Medulla oblongata (tissue), 1 donor: ENCODE measurements around the gene NPIPB13.
"Not testable (repeated sequence)": the region's sequence is repeated elsewhere in the genome, so short reads cannot be mapped to it uniquely, and the experiment has no call there.

ENCODE experiments used
- DNase-seq: peaks from one replicate; pipeline ENCODE4 v3.0.0-alpha.2; 2015; ENCODE audit errors: extremely low spot score

Gene NPIPB13

DNA sequence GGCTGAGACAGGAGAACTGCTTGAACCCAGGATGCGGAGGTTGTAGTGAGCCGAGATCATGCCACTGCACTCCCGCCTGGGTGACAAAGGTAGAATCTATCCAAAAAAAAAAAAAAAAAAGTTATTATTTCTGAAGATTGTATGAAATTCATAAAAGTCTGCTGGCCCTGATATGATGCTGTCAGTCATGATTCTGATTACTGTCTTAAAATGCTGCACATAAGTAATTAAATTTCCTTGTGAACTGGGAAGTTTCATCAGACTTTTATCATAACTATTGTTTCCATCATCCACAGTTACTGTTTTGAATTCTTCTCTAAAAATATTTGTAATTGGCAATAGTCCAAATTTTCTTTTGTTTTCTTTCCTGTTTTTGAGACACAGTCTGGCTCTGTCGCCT, at the start of gene NPIPB13:
NPIPB13 (minus strand) TSS at position 101 of the 400 bp plus-strand sequence. CDS start 2,906 bp downstream, outside the sequence.
- not testable (repeated sequence) for DNase-seq

DNA sequence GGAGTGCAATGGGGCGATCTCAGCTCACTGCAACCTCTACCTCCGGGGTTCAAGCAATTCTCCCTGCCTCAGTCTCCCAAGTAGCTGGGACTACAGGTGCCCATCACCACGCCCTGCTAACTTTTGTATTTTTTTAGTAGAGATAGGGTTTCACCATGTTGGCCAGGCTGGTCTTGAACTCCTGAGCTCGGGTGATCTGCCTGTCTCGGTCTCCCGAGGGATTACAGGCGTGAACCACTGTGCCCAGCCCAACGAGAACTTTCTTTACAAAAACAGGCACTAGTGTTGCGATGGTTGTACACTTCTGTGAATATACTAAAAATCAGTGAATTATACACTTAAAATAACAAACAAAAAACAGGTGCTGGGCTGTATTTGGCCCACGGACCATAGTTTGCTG, 34.1 kb upstream of the NPIPB13 start:
- not testable (repeated sequence) for DNase-seq

- not testable (repeated sequence) for DNase-seq
These were observed 30.2 kb upstream of the NPIPB13 start for GRCh38 chr16:30278523-30278922.

- not testable (repeated sequence) for DNase-seq
These were observed 31.2 kb downstream of the NPIPB13 start for GRCh38 chr16:30217082-30217481.

- not testable (repeated sequence) for DNase-seq
These were observed 36.9 kb downstream of the NPIPB13 start for GRCh38 chr16:30211414-30211813.

DNA sequence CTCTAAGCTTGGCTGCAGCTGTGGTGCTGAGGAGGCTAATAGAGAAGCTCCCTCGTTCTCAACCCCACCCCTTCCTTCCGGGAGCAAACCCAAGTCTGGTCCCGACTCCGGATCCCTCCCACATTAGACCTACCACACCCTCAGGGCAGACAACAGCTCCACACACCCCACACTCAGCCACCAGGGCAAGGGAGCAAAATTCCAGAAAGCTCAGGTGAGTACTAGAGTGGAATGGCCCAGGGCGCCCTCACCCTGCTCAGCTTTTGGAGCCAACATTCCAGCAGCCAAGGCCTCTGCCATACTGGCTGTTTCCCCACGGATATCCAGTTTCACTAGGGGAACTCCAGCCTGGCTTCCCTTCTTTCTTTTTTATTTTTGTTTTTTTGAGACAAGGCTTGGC, 39.2 kb downstream of the NPIPB13 start:
- not testable (repeated sequence) for DNase-seq

DNA sequence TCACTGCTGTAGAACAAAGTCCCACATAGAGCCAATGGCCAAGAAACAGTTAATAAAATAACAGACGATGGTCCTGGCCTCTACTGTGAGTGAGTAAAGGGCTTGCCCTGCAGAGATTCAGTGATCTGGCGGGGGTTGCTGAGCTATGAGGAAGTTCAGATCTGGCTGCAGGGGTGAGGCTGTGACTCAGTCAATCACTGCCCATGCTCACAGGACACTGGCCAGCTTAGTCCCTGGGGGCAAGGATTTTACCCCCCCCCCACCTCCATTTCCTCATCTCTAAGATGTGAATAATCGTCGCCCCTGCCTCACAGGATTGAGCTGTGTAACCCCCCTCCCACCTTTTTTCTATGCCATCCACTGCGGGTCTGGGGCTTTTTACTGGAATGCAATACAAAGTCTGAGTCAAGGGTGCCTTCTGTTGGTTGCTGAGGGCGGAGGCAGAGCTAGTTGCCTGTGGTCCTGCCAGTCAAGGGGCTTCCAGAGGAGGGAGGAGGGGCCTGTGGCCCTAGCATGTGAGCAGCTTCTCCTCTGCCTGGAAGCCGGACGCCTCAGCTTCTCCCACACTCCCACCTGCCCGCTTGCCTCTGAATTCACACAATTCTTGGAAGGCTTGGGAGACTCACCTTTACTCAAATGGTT, 41.1 kb downstream of the NPIPB13 start:
- DNase-seq, result not testable (repeated sequence)

DNA sequence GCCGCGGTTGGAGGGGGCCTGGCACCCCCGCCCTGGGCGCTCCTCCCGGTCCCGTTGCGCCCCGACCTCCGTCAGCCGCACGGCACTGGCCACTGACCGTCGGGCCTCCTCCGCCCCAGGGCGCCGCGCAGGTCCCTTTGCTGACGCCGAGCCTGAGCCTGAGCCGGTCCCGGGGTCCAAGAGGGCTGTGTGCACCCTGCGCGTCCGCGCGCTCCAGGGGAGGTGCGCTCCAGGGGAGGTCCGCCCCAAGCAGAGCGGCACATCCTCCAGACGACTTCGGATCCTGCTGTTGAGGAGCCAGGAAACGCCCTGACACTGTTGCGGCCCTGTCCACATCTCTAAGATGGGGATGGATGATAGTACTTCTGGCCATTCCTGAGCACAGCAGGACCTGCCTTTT, 42.0 kb downstream of the NPIPB13 start:
- DNase-seq, result not testable (repeated sequence)

DNA sequence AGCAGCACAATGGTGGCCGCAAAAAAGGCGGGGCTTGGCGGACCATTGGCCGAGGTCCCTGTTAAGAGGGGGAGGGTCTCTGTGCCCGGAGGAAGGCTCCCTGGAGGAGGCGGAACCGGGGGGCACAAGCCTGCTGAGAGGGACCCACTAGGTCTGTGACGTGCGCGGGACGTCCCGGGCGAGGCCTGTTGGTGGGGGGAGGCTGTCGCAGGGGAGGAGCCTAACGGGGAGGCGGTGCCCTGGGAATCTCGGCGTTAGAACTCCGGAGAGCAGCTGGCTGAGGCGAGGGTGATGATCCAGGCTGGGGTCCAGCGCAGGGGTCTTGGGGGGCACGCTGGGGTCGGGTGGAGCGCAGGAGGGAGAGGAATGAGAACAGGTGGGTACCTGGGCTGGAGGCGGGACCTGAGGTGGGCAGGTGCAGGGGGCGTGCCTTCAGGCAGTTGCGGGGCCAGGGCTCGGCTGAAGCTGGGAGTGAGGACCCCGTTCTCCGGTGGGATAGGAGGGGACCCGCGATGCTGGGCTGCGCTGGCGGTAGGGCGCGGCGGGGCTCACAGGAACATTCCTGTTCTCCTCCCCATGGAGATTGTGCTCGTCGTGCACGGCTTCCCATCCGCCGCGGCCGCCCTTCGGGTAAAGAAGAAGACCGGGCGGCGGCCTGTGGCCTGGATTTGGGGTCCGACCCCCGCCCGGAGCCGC, 42.6 kb downstream of the NPIPB13 start:
- DNase-seq, result not testable (repeated sequence)

DNA sequence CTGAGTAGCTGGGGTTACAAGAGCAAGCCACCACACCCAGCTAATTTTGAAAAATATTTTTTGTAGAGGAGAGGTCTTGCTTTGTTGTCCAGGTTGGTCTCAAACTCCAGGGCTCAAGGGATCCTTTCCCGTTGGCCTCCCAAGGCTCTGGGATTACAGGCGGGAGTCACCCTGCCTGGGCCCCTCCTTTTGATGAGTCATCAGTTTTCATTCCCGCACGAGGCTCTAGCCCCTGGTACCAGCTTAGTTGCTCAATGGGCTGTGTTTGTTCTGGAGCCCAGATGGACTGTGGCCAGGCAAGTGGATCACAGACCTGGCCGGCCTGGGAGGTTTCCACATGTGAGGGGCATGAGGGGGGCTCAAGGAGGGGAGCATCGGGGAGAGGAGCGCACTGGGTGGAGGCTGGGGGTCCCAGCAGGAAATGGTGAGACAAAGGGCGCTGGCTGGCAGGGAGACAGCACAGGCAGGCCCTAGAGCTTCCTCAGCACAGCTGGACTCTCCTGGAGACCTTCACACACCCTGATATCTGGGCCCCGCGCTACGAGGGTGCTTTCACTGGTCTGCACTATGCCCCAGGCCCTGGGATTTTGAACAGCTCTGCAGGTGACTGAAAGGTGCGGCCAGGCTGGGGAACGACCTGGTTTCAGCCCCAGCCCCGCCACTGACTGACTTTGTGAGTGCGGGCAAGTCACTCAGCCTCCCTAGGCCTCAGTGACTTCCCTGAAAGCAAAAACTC, 48.5 kb downstream of the NPIPB13 start:
- DNase-seq, result not testable (repeated sequence)

DNA sequence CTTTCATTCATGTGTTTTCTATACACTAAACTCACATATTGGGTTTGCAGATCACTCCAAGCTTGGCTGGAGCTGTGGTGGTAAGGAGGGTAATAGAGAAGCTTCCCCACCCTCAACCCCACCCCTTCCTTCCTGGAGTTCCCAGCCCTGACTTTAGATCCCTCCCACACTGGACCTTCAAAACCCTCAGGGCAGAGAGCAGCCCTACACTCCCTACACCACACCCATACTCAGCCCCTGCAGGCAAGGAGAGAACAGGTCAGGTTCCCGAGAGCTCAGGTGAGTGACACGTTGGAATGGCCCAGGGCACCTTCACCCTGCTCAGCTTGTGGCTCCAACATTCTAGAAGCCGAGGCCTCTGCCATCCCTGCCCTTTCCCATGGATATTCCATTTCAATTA, 49.2 kb downstream of the NPIPB13 start, which contains the start of gene SULT1A3:
SULT1A3 (plus strand) TSS at position 207 of the 400 bp plus-strand sequence. CDS start 1,474 bp downstream, outside the sequence.
- not testable (repeated sequence) for DNase-seq
